GM12874 (cell line): ENCODE measurements around the gene EPHB4.

Experiments used
- CTCF ChIP-seq: IDR thresholded peaks from 2 replicates; pipeline ENCODE4 v1.5.1; 2011; ENCODE audit warnings: low read depth, mild to moderate bottlenecking, control low read depth, low read length, moderate library complexity; ENCODE audit not compliant: insufficient read depth

The EPHB4 gene

DNA sequence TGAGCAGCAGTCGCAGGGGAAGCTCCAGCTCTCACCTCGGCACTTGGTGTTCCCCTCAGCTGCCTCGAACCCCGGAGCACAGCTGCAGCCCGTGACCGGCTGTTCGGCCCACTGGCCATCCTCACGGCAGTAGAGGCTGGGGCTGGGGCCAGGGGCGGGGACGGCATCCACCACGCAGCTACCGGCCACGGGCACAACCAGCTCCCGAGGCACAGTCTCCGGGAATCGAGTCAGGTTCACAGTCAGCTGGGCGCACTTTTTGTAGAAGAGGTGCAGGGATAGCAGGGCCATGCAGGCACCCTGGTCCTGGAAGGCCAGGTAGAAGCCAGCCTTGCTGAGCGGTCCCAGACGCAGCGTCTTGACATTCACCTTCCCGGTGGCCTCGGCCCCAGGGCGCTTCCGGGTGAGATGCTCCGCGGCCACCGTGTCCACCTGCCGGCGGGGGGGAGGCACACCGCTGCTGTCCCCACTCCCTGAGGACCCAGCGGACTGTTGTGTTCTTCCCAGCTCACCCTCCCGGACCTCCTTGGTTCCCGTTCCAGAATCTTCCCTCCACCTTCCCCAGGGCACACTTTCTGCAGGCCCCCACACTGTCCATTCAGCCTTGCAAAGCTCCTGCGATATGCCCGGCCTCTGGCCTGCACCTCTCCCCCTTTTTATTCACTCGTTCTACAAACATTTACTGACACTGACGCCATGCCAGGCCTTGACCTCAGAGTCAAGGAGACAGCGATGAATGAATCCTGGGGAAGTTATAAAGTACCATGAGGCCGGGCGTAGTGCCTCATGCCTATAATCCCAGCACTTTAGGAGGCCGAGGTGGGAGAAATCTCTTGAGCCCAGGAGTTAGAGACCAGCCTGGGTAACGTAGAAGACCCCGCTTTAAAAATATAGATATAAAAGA is 4.8 kb downstream of the EPHB4 start:
- TF ChIP-seq CTCF: no peak

GRCh38 chr7:100819586-100819985 is 7.7 kb downstream of the EPHB4 start:
- TF ChIP-seq CTCF: no peak

- no peak for TF ChIP-seq CTCF
Observed at GRCh38 chr7:100818825-100819224, 8.5 kb downstream of the EPHB4 start.

DNA sequence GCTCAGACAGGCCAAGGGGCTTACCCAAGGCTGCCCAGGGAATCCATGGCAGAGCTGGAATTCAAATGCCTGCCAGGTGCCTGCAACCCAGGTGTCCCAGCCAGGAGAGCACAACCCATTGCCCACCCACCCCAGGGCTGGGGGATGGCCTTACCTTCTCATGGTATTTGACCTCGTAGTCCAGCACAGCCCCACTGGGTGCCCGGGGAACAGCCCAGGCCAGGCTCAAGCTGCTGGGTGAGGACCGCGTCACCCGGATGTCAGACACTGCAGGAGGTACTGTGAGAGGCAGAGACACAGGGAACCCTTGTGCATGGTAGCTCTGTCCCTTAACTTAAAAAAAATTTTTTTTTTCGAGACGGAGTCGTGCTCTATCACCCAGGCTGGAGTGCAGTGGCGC is 9.0 kb downstream of the EPHB4 start:
- TF ChIP-seq CTCF: no peak

- no peak for TF ChIP-seq CTCF
Observed at GRCh38 chr7:100817097-100817496, 10.2 kb downstream of the EPHB4 start.

- no peak for TF ChIP-seq CTCF
Observed at GRCh38 chr7:100812729-100813128, 14.6 kb downstream of the EPHB4 start.

DNA sequence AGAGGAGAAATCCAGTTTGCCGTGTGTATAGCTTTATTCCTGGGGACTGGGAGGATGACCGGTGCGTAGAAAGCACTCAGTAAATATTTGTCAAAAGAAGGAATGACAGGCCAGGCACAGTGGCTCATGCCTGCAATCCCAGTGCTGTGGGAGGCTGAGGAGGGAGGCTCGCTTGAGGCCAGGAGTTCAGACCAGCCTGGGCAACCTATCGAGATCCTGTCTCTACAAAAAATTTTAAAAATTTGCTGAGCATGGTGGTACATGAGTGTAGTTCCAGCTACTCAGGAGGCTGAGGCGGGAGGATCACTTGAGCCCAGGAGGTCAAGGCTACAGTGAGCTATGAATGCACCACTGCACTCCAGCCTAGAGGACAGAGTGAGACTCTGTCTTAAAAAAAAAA is 15.8 kb downstream of the EPHB4 start:
- TF ChIP-seq CTCF: no peak
